GM12874 (cell line): ENCODE data around the gene SEMA5B.

ENCODE experiments used
- TF ChIP-seq, protein P1 (sequence below): IDR thresholded peaks from 2 replicates; pipeline ENCODE4 v1.5.1; 2011; ENCODE audit warnings: low read depth, mild to moderate bottlenecking, control low read depth, low read length, moderate library complexity; ENCODE audit not compliant: insufficient read depth

SEMA5B gene

DNA sequence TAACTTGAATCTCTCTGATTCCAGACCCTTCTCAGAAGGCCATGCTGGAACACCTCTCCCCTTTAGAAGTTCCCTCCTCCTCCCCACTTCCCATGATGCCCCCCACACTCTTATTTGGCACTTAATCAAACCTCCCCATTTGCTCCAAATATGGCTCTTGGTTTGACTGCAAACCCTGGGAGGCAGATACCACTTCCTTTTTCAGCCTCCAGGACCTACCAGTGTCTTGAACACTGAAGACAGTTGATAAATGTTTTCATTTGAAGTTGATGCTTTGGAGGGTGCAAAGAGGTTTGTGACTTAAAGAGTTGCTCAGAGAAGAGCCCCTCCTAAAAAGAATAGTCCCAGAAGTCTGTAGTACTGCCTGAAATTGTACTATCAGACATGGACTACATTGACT lies 61.5 kb downstream of the SEMA5B start:
- TF ChIP-seq, protein P1, sequence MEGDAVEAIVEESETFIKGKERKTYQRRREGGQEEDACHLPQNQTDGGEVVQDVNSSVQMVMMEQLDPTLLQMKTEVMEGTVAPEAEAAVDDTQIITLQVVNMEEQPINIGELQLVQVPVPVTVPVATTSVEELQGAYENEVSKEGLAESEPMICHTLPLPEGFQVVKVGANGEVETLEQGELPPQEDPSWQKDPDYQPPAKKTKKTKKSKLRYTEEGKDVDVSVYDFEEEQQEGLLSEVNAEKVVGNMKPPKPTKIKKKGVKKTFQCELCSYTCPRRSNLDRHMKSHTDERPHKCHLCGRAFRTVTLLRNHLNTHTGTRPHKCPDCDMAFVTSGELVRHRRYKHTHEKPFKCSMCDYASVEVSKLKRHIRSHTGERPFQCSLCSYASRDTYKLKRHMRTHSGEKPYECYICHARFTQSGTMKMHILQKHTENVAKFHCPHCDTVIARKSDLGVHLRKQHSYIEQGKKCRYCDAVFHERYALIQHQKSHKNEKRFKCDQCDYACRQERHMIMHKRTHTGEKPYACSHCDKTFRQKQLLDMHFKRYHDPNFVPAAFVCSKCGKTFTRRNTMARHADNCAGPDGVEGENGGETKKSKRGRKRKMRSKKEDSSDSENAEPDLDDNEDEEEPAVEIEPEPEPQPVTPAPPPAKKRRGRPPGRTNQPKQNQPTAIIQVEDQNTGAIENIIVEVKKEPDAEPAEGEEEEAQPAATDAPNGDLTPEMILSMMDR, result no peak

DNA sequence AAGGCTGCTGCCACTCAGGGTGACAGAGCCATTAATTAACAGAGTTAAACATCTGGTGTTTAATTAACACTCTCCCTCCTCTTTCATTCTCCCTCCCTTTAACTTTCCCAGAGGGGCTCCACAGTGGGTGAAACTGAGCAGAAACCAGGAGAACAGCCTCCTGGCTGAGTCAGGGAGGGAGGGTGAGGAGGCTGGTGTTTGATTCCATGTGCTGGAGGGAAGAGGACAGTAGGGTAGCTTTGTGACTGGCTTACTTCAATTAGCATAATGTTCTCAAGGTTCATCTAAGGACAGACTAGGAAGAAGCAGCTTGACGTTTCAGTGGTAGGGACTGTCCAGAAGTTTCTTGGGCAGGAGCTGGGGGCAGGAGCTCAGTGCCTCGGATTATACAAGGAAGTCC lies 62.8 kb downstream of the SEMA5B start:
- TF ChIP-seq, protein P1, result no peak

DNA sequence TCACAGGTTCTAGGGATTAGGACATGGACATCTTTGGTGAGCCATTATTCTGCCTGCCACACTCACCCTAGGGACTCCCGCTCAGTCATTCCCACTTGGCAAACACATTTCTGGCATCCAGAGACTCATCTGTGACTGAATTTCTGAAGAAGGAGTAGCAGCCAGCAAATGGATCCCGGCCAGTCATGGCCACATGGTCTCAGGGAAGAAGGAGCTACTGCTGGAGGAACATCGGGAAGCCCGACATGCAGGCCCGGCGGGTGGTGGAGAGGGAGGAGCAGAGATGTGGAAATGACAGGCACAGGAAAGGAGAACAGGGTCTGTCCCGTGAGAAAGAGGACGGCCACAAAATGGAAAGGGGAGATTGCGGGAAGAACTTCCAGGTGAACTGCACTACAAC lies 65.4 kb downstream of the SEMA5B start:
- TF ChIP-seq, protein P1, result no peak

DNA sequence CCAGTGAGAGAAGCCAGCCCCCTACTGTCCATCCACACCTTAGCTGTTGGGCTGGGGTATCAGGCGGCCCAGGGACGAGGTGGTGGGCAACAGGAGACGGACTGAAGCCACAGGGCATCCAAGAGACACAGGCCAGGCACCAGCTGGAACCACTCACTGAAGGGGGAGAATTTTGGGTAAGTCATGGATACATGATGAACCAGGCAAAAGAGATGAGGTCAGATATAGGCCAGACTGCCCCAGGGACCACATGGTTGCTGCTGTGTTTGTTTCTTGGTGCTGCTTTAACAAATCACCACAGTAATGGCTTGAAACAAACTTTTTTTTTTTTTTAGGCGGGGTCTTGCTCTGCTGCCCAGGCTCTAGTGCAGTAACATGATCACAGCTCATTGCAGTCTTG lies 66.4 kb downstream of the SEMA5B start:
- TF ChIP-seq, protein P1, result no peak

DNA sequence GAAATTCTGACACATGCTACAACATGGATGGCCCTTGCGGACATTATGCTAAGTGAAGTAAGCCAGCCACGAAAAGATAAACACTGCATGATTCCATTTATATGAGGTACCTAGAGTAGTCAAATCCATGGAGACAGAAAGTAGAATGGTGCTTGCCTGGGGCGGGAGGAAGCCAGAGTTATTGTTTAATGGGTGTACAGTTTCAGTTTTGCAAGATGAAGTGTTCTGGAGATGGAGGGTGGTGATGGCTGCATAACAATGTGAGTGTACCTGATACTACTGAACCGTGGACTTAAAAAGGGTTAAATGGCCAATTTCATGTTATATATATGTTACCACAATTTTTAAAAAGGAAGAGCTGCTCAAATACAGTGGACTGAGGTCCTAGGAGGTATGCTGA lies 66.9 kb downstream of the SEMA5B start:
- TF ChIP-seq, protein P1, result no peak

DNA sequence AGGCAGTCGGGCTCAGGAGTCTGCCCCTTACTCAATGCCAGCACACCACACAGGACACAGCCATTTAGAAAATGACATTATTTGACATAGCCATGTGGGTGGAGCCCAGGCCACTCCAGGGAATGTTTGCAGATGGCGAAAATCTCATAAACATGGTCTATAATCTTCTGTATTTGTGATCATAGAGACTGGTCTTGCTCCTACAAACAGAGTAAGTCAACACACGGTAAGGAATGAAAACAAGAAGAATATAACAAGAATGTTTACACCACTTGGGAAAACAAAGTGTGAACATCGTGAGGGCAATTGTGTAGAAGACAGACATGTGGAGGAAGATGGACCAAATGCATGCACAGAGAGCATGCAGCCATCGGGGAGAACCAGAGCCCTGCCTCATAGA lies 68.2 kb downstream of the SEMA5B start:
- TF ChIP-seq, protein P1, result no peak

DNA sequence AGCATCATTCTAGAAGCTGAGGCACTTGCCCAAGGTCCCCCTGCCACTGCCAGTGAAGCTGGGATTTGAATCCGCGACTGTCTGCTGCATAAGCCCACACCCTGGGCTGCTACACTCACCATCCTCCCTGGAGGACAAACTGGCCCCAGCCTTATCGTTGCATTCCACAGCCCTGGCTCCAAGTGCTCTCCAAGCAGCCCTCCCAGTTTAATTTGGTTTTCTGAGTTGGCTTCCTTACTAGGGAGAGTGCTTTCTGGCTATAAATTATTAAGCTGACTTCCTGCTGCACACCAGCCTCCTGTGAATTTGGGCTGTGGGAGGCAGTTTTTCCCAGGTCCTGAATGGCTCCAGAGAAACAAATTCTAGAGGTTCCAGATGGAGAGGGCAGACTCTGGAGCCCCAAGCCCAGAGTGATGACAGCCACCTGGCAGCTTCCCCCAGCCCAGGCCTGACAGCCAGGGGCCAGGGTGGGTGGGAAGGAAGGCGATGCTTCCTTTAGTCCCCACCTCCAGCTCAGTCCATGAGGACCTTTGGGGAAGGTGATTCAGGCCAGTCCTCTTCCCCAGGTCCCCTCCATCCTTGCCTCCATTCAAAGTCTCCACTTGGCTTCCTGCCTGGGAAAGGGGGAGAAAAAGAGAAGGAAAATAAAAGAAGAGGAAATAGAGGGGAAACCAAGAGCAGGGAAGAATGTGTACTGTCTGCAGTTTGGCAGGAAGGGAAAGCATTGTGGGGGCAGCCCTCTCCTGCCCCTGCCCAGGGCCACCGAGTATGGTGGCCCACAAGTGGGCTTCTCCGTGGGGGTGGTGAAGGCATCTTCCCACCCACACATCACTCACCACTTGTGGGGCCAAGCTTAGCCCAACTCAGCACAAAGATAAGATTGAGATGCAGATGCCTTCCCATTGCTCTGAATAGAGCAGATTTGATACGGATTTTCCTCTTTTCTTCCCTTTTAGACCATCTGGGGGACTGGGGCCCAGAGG lies 69.6 kb downstream of the SEMA5B start:
- TF ChIP-seq, protein P1, result no peak
